Esophagus squamous epithelium (tissue), 4 donors: ENCODE results near the gene CDH6.

Source experiments
- POLR2A ChIP-seq, 4 donors: fragments of 450-650 bp; IDR thresholded peaks; one replicate each; pipeline ENCODE4 v1.6.1; 2017; ENCODE audit warnings: antibody characterized with exemption in 4 of 4, mild to moderate bottlenecking in 4 of 4, moderate library complexity in 3 of 4
- TF ChIP-seq, protein P1 (sequence below), 6 experiments: fragments of 450-650 bp in 4 of 6; fragments of 200-600 bp in 2 of 6; sonication (generic) in 2 of 6; IDR thresholded peaks; one replicate each; pipeline ENCODE4 v1.5.1; 2016 to 2019; ENCODE audit warnings: antibody characterized with exemption in 6 of 6, mild to moderate bottlenecking in 4 of 6, moderate library complexity in 4 of 6

DNA sequence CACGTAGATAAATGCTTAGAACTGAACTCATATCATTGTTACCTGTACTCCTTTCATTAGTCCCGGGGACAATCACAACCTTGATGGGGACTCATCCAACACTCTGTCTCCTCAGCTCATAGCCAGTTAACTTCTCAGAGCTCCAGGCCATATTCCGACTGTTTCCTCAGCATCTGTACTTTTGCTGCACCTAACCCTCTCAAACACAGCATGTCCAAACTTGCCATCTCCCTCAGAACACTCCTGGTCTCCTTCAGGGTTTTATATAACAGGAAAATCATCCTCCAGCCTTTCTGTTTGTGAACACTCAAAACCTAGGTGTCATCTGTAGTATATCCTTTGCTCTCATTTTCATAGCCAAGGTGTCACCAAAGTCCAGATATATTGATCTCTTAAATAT lies 150.5 kb downstream of the CDH6 start:
- no peak for TF ChIP-seq POLR2A (IDR thresholded peaks at IDR 0.05)
- TF ChIP-seq, protein P1, sequence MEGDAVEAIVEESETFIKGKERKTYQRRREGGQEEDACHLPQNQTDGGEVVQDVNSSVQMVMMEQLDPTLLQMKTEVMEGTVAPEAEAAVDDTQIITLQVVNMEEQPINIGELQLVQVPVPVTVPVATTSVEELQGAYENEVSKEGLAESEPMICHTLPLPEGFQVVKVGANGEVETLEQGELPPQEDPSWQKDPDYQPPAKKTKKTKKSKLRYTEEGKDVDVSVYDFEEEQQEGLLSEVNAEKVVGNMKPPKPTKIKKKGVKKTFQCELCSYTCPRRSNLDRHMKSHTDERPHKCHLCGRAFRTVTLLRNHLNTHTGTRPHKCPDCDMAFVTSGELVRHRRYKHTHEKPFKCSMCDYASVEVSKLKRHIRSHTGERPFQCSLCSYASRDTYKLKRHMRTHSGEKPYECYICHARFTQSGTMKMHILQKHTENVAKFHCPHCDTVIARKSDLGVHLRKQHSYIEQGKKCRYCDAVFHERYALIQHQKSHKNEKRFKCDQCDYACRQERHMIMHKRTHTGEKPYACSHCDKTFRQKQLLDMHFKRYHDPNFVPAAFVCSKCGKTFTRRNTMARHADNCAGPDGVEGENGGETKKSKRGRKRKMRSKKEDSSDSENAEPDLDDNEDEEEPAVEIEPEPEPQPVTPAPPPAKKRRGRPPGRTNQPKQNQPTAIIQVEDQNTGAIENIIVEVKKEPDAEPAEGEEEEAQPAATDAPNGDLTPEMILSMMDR (IDR thresholded peaks at IDR 0.05) = no peak
